Uterus (tissue), 4 donors: Measurements from ENCODE around the gene CYP26B1. TPM values are rescaled to one million over a fixed set of nuclear protein-coding genes. Genes with fewer than 3 reads are reported as not detected.
A peak's percentile ranks its signal among the peaks of the same experiment; 100 is the strongest.

Source experiments
- DNase-seq, 2 donors: peaks; one replicate each; pipeline ENCODE4 v3.0.0-alpha.2; 2019 to 2020
- H3K27ac ChIP-seq, 2 donors: fragments of 200-600 bp; sonication (generic); 1 replicate in 1 of 2; 2 replicates in 1 of 2; pipeline ENCODE4 v1.5.1; 2016 to 2018
- H3K27me3 ChIP-seq, 2 donors: fragments of 200-600 bp; sonication (generic); one replicate each; pipeline ENCODE4 v1.5.1; 2018 to 2019; ENCODE audit warnings: control low read depth in 1 of 2
- H3K36me3 ChIP-seq, 2 donors: fragments of 200-600 bp; sonication (generic); one replicate each; pipeline ENCODE4 v1.5.1; 2019; ENCODE audit warnings: control low read depth in 1 of 2
- H3K4me1 ChIP-seq, 2 donors: fragments of 200-600 bp; sonication (generic); one replicate each; pipeline ENCODE4 v1.5.1; 2018 to 2019; ENCODE audit warnings: control low read depth in 1 of 2
- H3K4me3 ChIP-seq, 2 donors: fragments of 200-600 bp; sonication (generic); 1 replicate in 1 of 2; 2 replicates in 1 of 2; pipeline ENCODE4 v1.5.1; 2018 to 2019; ENCODE audit warnings: mild to moderate bottlenecking in 1 of 2
- H3K9me3 ChIP-seq, 2 donors: fragments of 200-600 bp; sonication (generic); one replicate each; pipeline ENCODE4 v1.5.1; 2019; ENCODE audit warnings: control low read depth in 1 of 2
- CTCF ChIP-seq, 4 experiments: fragments of 200-600 bp in 2 of 4; fragments of 450-650 bp in 2 of 4; sonication (generic) in 2 of 4; IDR thresholded peaks; one replicate each; pipeline ENCODE4 v1.5.1; 2016 to 2019; ENCODE audit warnings: antibody characterized with exemption in 4 of 4, mild to moderate bottlenecking in 2 of 4, moderate library complexity in 1 of 4
- POLR2A ChIP-seq, 2 donors: fragments of 450-650 bp; IDR thresholded peaks; one replicate each; pipeline ENCODE4 v1.6.1; 2016; ENCODE audit warnings: antibody characterized with exemption in 2 of 2, mild to moderate bottlenecking in 1 of 2, moderate library complexity in 1 of 2
- intact Hi-C: fragments of 100-400 bp; cut with DNase I; formaldehyde crosslinking; loops from one replicate; pipeline ENCODE4 v1.15.1; 2023; ENCODE audit warnings: low total_unique reads
- total RNA-seq, 4 donors: library from RNA; depleted of rRNA in 3 of 4; stranded (reverse); fragments of >200 nt in 3 of 4; gene quantifications; one replicate each; pipeline versions ENCODE4 v1.1.0 to v1.2.4, GENCODE V29; 2014 to 2023
- donor health status: DM: yes; HTN: yes; CAD: no.

Gene CYP26B1
- total RNA-seq, 4 donors from 2014 or later, result 0.59 to 6.5 (median 1.4) TPM; not detected in 1

GRCh38 chr2:72138011-72138881, 9.4 kb downstream of the CYP26B1 start:
- H3K27ac ChIP-seq, result no peak overlapping the region
- H3K36me3 ChIP-seq, result no peaks in the 10 kb centered on the region
- TF ChIP-seq CTCF (IDR thresholded peaks at IDR 0.05) (no peak), POLR2A (IDR thresholded peaks at IDR 0.05) (no peak)
- peak; percentile 9 to 11 for DNase-seq
- H3K27me3 ChIP-seq, result no peaks in the 10 kb centered on the region
- intact Hi-C loops, result no loop called here
- no peaks in the 10 kb centered on the region for H3K9me3 ChIP-seq
- peaks cover 0 to under 1% of the 10 kb centered on the region in 2 donors for H3K4me1 ChIP-seq
- no peak overlapping the region for H3K4me3 ChIP-seq

- intact Hi-C loops, result no loop called here
- DNase-seq, result peak; percentile 16 to 30
- Histone ChIP-seq H3K4me1 (no peaks in the 10 kb centered on the region), H3K36me3 (no peaks in the 10 kb centered on the region), H3K27me3 (no peaks in the 10 kb centered on the region), H3K9me3 (no peaks in the 10 kb centered on the region), H3K27ac (no peak overlapping the region), H3K4me3 (no peak overlapping the region)
- TF ChIP-seq CTCF (IDR thresholded peaks at IDR 0.05) (peak; percentile 53 to 63 (median 60)), POLR2A (IDR thresholded peaks at IDR 0.05) (no peak)
These were observed 10.1 kb downstream of the CYP26B1 start for GRCh38 chr2:72137498-72138010.

GRCh38 chr2:72136933-72137497, 10.6 kb downstream of the CYP26B1 start:
- Histone ChIP-seq H3K4me1 (no peaks in the 10 kb centered on the region), H3K4me3 (no peak overlapping the region)
- DNase-seq, result no peak

GRCh38 chr2:72136331-72136730, 11.3 kb downstream of the CYP26B1 start:
- H3K4me1 ChIP-seq, result no peaks in the 10 kb centered on the region
- intact Hi-C loops, result no loop called here
- no peak overlapping the region for H3K27ac ChIP-seq
- H3K9me3 ChIP-seq, result no peaks in the 10 kb centered on the region
- no peaks in the 10 kb centered on the region for H3K36me3 ChIP-seq
- no peak overlapping the region for H3K4me3 ChIP-seq
- DNase-seq, result no peak
- no peaks in the 10 kb centered on the region for H3K27me3 ChIP-seq
- TF ChIP-seq POLR2A (IDR thresholded peaks at IDR 0.05) (no peak), CTCF (IDR thresholded peaks at IDR 0.05) (no peak)

More at GRCh38 chr2:72136933-72137497, 10.6 kb downstream of the CYP26B1 start:
- no peak overlapping the region for H3K27ac ChIP-seq
- H3K36me3 ChIP-seq, result no peaks in the 10 kb centered on the region
- no peak for TF ChIP-seq POLR2A (IDR thresholded peaks at IDR 0.05)
- TF ChIP-seq CTCF (IDR thresholded peaks at IDR 0.05), result no peak
- H3K9me3 ChIP-seq, result no peaks in the 10 kb centered on the region
- intact Hi-C loops, result no loop called here
- H3K27me3 ChIP-seq, result no peaks in the 10 kb centered on the region

- Histone ChIP-seq H3K9me3 (no peaks in the 10 kb centered on the region), H3K36me3 (no peaks in the 10 kb centered on the region), H3K4me3 (no peak overlapping the region), H3K27me3 (no peaks in the 10 kb centered on the region), H3K27ac (no peak overlapping the region), H3K4me1 (no peaks in the 10 kb centered on the region)
- intact Hi-C loops, result no loop called here
- DNase-seq, result no peak
- TF ChIP-seq CTCF (IDR thresholded peaks at IDR 0.05) (no peak), POLR2A (IDR thresholded peaks at IDR 0.05) (no peak)
These were observed 11.7 kb downstream of the CYP26B1 start for GRCh38 chr2:72135921-72136320.
